H1 (cell line): ENCODE measurements around the gene SH2B2. TPM values are rescaled to one million over a fixed set of nuclear protein-coding genes. Genes with fewer than 3 reads are reported as not detected.

Source experiments
- BACH1 ChIP-seq: IDR thresholded peaks from 2 replicates; pipeline ENCODE4 v1.6.1; 2012; ENCODE audit warnings: low read length, improper control_type of control experiment
- CHD7 ChIP-seq: fragments of 300-600 bp; sonication (generic); IDR thresholded peaks from 2 replicates; pipeline ENCODE4 v1.7.1; 2012; ENCODE audit warnings: low read length, moderate library complexity, mild to moderate bottlenecking, inconsistent platforms; ENCODE audit not compliant: insufficient replicate concordance
- CTCF ChIP-seq, 3 experiments: IDR thresholded peaks; 1 replicate in 2 of 3; 2 replicates in 1 of 3; pipeline versions ENCODE4 v1.5.1 to v1.6.1; 2011; ENCODE audit warnings: low read length in 3 of 3, mild to moderate bottlenecking in 3 of 3, inconsistent platforms in 2 of 3, low read depth in 1 of 3, moderate library complexity in 1 of 3; ENCODE audit not compliant: insufficient read depth in 1 of 3; ENCODE audit errors: control extremely low read depth in 1 of 3
- SP2 ChIP-seq: IDR thresholded peaks from 2 replicates; pipeline ENCODE4 v1.6.1; 2012; ENCODE audit warnings: mild to moderate bottlenecking, low read length, inconsistent platforms
- TEAD4 ChIP-seq: IDR thresholded peaks from 2 replicates; pipeline ENCODE4 v1.6.1; 2012; ENCODE audit warnings: low read depth, low read length, inconsistent platforms, mixed read lengths
- ZNF274 ChIP-seq: IDR thresholded peaks from 2 replicates; pipeline ENCODE4 v1.7.0; 2012; ENCODE audit warnings: low read length, borderline replicate concordance; ENCODE audit errors: extremely low read depth
- polyA plus RNA-seq, 7 experiments: library from polyadenylated mRNA; depleted of rRNA in 3 of 7; stranded (reverse) in 5 of 7; unstranded in 2 of 7; fragments of >200 nt in 5 of 7; fragments of 200-250 nt in 2 of 7; gene quantifications; 1 replicate in 5 of 7; 2 replicates in 1 of 7; 4 replicates in 1 of 7; pipeline versions ENCODE4 v1.2.1 to v1.2.3, GENCODE V29; 2011 to 2013; ENCODE audit warnings: missing spikeins in 2 of 7, mixed read lengths in 2 of 7
- total RNA-seq: library from RNA; stranded (reverse); fragmentation: NEBNext Ultra II Directional; extraction: Animal tissue kit (Norgen Biotek cat#: 25700); gene quantifications from 2 replicates; pipeline ENCODE4 v1.2.1, GENCODE V29; 2021
- TF ChIP-seq, protein P1 (sequence below): IDR thresholded peaks from 2 replicates; pipeline ENCODE4 v1.6.1; 2012; ENCODE audit warnings: inconsistent platforms

Gene SH2B2
- total and polyA plus RNA-seq, 2 of the 8 experiments (the other 6 are each of a cell fraction or from before 2014, with no cell fraction given), result 11.5 to 18.7 TPM

DNA sequence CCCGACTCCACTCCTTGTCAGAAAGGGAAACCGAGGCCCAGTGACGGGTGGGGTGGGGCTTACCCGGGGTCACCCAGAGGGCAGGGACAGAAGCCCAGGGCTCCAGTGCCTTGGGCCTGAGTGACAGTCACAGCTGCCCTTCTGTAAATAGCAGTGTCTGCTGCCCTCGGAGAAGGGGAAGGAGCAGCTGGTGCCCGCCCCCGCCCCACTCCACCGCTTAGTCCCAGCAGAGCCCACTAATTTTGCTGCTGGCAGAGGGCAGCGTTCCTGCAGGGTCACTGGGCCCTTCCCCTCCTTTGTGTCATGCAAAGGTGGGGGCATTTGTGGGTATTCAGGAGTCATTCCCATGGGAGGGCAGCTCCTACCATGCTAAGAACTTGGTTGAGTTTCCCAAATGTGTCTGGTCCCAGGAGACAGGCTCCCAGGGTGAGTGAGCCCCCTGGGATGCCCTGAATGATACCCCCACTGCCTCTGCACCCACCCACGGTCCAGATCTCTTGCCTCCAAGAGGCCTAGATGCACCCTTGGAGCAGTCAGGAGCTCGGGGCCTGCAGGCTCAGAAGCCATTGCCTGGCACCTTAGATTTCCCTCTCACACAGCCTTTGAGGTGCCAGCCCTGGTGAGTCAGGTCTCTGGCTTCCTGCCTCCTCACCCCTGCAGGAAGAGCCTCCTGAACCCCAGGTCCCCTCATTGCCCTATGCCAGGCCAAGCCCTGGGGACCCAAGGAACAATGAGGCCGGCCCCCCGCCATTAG is 17.2 kb downstream of the SH2B2 start (continued):
- TF ChIP-seq, protein P1, sequence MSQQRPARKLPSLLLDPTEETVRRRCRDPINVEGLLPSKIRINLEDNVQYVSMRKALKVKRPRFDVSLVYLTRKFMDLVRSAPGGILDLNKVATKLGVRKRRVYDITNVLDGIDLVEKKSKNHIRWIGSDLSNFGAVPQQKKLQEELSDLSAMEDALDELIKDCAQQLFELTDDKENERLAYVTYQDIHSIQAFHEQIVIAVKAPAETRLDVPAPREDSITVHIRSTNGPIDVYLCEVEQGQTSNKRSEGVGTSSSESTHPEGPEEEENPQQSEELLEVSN, result no peak
- TF ChIP-seq CTCF (IDR thresholded peaks at IDR 0.05; ENCODE audit: control extremely low read depth in 1 of 3, insufficient read depth in 1 of 3, low read depth in 1 of 3, low read length in 3 of 3) (no peak), CHD7 (no peak), BACH1 (no peak), SP2 (no peak), ZNF274 (no peak), TEAD4 (no peak)
